Activated naive CD4-positive, alpha-beta T cell treated with anti-CD3 and anti-CD28 coated beads, Interleukin-2, amount 50 U/mL, for 16 hours (primary cell): ENCODE measurements around the gene PDZRN3.

Experiments used
- DNase-seq: peaks from one replicate; pipeline ENCODE4 v3.0.0-alpha.2; 2020

Gene PDZRN3

DNA sequence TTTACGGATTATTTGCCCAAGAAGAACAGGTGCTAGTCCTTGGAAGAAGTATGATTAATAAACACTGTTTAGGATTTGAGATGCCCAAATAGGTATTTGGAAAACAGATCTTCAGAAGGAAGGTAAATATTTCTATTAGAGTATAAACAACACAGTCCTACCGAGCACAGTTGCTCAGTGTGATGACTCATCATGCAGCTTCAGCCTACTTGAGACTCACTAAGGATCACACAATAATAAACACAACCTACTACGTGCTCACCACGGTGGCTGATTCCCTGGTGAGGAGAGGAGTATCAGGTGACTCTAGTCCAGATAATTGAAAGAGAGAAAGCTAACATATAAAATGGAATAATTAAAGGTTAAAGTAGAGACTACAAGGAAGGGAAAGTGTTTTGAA, 72.0 kb downstream of the PDZRN3 start:
- no peak for DNase-seq

- DNase-seq: no peak
These were observed 74.7 kb downstream of the PDZRN3 start for GRCh38 chr3:73550032-73550431.

- no peak for DNase-seq
These were observed 75.6 kb downstream of the PDZRN3 start for GRCh38 chr3:73549051-73549600.

DNA sequence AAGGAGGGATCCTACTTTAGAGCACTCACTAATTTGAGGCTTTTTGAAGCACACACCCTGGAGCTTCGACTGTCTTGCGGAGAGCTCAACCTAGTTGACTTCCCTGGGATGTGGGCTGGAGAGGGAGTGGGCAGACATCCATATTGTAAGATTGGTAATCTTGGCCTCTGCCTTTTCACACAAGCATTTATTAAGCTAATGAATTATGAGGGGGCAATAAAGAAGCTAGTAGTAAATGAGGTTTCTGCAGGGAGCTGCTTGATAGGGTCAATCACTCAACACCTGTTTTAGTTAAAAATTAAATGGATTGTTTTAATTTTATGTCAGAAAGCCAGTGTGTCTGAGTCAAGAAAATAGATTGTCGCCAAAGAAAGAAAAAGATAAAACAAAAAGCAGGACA, 76.3 kb downstream of the PDZRN3 start:
- no peak for DNase-seq

DNA sequence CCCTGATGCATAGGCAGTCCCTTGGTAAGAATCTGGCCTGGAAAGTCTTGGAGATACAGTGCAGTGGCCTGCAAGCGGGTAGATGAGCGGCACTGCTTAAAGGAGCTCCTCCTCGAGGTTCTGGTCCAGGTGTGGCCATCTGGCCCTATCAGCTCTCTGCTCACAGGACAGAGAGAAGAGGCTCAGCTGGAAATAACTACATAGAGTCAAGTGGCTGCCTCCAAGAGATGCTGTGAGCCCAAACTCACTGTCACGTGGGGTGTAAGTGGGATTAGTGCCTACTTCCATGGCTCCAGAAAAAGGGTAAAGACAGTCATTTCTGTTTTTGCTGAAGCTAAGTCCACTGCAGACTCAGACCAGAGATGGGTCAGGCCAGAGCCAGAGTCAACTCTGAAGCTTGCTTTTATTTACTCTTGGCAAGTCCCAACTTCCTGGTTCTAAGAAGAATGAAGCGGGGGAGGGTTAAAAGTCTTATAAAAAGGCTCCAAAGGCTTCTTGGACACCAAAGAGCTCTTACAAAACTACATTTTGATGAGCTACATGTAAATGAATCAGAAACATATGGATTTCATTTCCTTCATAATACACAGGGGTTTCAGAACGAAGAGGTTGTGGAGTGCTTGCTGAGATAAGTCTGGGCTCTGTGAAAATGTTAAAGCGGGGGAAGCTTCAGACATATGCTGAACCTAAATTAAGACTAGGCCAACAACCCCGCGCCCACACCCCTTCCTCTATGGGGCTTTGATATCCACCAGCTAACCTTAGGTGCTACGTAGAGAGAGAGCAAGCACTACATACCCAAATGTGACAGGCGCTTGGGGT, 77.1 kb downstream of the PDZRN3 start:
- no peak for DNase-seq

- DNase-seq: no peak
These were observed 77.8 kb downstream of the PDZRN3 start for GRCh38 chr3:73546961-73547360.

DNA sequence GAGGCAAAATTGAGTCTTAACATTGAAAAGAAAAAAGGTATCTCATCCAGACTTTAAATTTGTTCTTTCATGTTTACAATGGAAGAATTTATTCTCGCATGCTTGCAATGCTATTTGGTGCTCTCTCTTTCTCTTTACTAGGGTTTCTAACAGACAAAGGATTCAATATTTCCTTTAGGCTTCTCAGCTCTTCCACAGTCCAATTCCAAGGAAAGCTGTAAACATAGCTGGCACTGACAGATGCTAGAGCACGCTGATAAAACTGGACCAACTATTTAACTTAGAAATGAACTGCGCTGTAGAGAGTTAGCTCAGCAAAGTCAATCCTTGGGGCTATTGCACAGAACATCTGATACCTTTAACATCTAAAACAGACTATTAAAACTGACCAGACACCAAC, 81.3 kb downstream of the PDZRN3 start:
- no peak for DNase-seq

DNA sequence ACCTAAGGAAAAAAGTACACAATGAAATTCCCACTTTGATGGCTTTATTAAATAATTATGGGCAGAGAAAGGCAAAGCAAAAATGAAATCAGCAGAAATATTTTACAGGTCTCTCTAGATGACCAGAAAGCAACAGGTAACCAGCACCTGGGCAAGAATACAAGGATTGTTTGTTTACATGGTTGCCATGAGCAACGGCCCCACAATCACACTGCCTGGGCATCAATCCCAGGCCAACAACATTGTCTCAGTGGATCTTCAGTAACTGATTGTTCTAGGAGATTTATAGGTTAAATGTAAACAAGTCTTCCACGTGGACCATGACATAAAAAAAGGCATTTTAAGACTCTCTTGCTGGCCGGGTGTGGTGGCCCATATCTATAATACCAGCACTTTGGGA, 82.6 kb downstream of the PDZRN3 start:
- DNase-seq: no peak

DNA sequence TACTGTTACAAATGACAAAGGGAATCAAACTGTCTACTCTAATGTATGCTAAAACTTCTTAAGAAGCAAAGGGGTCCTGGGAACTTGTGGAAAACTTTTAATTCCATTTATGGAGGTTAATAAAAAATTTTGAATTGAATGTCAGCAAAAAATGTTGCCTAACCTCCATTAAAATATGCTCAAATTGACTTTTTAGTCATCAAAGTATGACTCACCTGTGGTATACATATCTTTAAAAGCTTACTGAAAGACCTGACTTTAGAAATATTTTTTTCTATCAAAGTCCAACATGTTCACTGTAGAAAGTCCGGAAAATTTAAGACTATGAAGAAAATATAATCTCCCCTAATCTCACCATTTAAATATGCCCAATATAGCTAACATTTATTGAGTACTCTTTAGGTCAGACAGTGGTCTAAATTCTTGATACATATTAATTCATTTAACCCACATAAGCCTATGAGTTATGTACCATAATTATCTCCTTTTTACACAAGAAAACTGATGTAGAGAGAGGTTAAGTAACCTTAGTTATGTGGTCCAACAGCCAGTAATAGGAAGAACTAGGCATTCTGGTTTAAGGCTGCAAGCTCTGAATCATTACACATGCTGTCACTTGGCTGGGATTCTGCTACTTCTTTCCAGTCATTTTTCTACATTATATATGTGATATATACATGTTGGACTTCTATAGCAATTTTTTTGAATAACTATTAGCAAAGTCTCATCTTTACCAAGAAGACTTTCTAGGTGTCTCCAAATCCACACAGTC, 83.6 kb downstream of the PDZRN3 start:
- DNase-seq: no peak

DNA sequence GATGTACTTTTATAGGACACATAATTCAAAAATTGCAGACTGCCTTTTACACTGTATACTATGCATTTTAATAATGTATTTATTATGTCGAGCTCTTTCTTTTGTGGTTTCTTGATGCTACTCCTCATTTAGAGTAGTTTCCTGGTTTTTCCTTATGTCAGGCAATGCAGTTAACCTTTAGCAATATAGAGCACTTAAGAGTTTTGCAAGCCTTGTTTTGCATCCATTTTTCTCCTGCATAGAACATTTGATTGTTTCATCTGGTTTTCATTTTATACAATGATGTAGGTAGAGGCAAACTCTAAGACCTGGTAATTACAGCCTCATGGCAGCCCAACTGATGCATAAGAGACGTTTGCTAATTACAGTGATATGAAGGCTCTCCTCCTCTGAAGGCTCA, 86.3 kb downstream of the PDZRN3 start:
- no peak for DNase-seq

GRCh38 chr3:73536952-73537351, 87.8 kb downstream of the PDZRN3 start:
- no peak for DNase-seq

DNA sequence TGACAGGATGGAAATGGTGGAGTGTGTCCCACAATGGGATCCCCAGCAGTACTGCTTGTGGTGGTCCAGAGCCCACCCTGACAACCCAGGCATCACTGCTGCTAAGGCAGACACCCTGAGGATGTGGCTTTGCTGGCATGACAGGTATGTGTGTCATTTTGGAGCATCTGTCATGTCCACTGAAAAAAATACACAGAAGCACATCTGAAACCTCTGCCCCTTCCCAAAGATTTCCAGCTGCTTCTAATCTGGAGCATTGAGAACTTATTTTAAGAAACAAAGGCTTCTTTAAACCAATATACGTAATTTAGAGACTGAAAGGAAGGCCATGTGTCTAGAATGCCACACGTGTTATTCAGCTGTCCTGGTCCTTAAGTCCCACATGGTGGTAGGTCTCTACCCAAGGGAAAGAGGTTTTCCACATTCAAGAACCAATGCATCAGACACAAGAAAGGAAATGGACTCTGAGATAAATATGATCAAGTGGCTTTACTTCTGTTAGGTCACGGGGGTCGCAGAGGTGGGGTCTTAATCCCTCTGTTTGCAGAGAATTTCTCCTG, 88.3 kb downstream of the PDZRN3 start:
- DNase-seq: no peak

DNA sequence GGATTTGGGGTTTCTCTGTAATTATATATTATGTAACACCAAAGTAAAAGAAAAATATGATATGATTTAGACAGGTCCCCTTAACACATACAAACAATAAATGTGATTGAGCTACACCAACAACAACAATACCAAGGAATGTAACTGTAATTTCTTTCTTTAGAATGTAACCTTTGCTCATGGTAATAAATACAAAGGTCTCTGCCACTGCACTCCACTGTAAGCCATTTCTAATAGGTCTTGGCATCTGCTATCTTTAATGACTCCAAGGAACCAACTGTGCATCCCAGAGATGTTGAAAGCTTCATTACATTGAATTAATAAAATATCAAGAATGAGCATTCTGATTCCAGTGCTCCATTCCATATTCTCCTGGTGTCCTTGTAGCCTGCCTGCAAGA, 88.8 kb downstream of the PDZRN3 start:
- DNase-seq: no peak

DNA sequence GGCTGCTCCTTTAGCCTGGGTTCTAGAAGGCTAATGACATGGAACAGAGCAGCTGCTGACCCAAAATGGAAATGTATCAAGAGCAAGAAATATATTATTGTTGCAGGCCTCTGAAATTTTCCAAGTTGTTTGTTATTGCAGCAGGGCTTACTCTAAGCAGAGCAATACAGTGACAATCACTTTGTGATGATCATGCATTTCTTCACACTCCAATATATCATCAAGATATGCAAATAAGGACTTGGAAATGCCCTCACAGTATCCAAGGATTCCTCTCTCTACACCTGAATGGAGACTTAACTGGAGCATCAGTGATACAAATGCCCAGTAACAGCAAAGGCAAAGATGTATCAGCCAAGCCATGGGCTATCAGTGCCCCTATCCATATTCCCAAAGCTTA, 89.6 kb downstream of the PDZRN3 start:
- no peak for DNase-seq

- DNase-seq: no peak
These were observed 94.7 kb downstream of the PDZRN3 start for GRCh38 chr3:73530022-73530396.

GRCh38 chr3:73529308-73530021, 95.3 kb downstream of the PDZRN3 start:
- DNase-seq: no peak

DNA sequence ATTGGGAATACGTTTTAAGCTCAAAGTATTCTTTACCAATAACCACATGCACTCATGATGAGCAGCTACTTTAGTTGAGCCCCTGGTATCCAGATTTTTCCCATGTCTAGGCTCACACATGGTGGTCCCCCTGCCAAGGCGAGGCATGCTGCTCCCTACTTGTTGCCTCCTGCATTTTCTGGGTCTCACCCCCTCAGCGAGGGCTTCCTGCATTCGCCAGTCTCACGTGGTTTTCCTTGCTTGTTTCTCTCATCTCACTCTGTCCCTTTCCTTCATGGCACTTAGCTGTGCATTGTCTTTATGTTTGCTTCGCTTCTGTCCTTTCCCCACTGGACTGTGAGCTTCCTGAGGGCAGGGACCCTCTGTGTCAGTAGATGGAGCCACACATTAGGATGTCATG, 99.2 kb downstream of the PDZRN3 start:
- DNase-seq: no peak

GRCh38 chr3:73523661-73524060, 101.1 kb downstream of the PDZRN3 start:
- DNase-seq: no peak

DNA sequence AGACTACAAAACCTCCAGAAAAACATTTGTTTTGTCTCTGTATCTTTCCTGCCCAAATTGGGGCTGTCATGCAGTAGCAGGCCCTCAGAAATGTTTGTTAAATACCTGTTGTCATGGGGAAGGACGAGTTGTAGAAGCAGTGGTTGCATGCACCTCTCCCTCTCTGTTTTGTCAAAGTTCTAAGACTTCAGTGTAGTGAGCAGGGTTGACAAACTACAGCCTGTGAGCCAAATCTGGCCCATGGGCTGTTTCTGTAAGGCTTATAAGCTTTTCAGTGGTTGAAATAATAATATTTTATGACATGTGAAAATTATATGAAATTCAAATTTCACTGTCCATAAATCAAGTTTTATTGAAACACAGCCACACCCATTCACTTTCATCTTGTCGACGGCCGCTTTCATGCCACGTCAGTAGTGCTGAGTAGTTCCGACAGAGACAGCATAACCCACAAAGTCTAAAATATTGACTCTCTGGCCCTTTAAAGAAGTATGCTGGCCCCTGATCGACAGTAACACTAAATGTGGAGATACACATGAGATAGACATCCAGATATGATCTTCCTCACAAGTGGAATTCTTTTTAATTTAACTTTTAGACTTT, 102.9 kb downstream of the PDZRN3 start:
- DNase-seq: no peak

GRCh38 chr3:73520931-73521461, 103.7 kb downstream of the PDZRN3 start:
- DNase-seq: no peak

GRCh38 chr3:73516631-73517030, 108.1 kb downstream of the PDZRN3 start:
- no peak for DNase-seq

DNA sequence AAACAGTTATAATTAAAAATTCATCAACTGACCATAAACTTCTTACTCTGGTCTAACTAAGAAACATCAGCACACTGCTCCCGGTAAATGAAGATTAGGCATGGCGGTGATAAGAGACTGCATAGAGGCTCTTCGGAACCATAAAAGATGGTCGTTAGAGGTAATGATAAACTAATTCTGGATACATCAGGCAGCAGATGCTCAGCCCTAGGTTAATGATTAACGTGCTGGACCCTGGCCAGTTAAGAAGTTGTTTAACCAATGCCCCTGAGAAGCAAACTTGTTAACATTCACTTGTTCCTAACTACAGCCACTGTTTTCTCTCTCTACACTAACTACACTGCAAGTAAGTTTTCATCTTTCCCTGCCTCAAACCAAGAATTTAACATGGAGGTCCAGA, 111.5 kb downstream of the PDZRN3 start:
- DNase-seq: no peak
